ENCODE data around the gene GNLY.

Gene GNLY

DNA sequence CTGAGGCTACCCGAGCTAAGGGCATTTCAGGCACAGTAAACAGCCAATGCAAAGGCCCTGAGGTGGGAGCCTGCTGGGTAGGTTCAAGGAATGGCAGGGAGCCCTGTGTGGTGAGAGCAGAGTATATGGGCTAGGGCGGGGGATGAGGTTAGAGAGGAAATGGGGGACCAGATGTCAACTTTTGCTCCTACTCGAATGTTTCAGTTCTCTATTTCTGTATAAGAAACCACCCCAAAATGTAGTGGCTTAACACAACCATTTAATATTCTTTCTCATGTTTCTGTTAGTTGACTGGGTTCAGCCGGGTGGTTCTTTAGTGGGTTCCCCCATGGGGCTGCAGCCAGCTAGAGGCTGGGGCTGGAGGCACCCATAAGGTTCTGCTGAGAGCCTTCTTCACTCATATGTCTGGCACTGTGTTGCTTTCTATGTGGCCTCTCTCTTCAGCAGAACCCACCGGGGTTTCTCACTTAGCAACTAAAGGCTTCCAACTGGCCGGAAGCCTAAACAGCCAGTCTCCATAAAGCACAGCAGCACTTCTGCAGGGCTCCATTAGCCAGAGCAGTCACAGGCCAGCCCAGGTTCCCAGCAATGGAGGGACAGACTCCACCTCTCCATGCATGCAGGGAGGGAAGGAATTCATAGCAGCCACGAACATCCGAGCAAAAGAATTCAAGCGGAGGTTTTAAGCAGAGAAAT is 54.0 kb downstream of the GNLY start:
- no peak for DNase-seq

Measured in suppressor macrophage treated with lipopolysaccharide for 4 hours (primary cell).